Fibroblast of lung (primary cell): Measurements from ENCODE around the gene PCMTD2. TPM values are rescaled to one million over a fixed set of nuclear protein-coding genes. Genes with fewer than 3 reads are reported as not detected.

Experiments used
- DNase-seq, 2 donors: peaks; one replicate each; pipeline versions ENCODE4 v3.0.0 to v3.0.0-alpha.2; 2010; ENCODE audit warnings: low read depth in 2 of 2
- H2AFZ ChIP-seq: 2 replicates; pipeline ENCODE4 v1.5.1; 2012; ENCODE audit warnings: low read length, control low read depth, inconsistent platforms
- H3K27ac ChIP-seq: 2 replicates; pipeline ENCODE4 v1.5.1; 2011; ENCODE audit warnings: low read length, control low read depth; ENCODE audit not compliant: insufficient read depth
- H3K27me3 ChIP-seq: 2 replicates; pipeline ENCODE4 v1.5.1; 2011; ENCODE audit warnings: mild to moderate bottlenecking, low read length; ENCODE audit not compliant: control insufficient read depth, insufficient read depth
- H3K36me3 ChIP-seq: 2 replicates; pipeline ENCODE4 v1.5.1; 2011; ENCODE audit warnings: low read length; ENCODE audit not compliant: control insufficient read depth, insufficient read depth
- H3K4me1 ChIP-seq: 2 replicates; pipeline ENCODE4 v1.5.1; 2011; ENCODE audit warnings: low read length; ENCODE audit not compliant: control insufficient read depth, insufficient read depth; ENCODE audit errors: extremely low read depth
- H3K4me2 ChIP-seq: 2 replicates; pipeline ENCODE4 v1.5.1; 2011; ENCODE audit warnings: low read length, control low read depth; ENCODE audit not compliant: insufficient read depth; ENCODE audit errors: extremely low read depth
- H3K4me3 ChIP-seq, 4 experiments: fragments of 200-600 bp in 1 of 4; sonication (generic) in 1 of 4; replicated peaks in 1 of 4; 2 replicates each; pipeline ENCODE4 v1.5.1; 2011 to 2016; ENCODE audit warnings: low read length in 4 of 4, low read depth in 3 of 4, mild to moderate bottlenecking in 3 of 4, control low read depth in 2 of 4, inconsistent platforms in 1 of 4, mixed read lengths in 1 of 4; ENCODE audit not compliant: insufficient read depth in 1 of 4; ENCODE audit errors: control extremely low read depth in 1 of 4
- H3K79me2 ChIP-seq: 2 replicates; pipeline ENCODE4 v1.5.1; 2012; ENCODE audit warnings: mild to moderate bottlenecking, low read length, inconsistent platforms; ENCODE audit not compliant: control insufficient read depth, insufficient read depth
- H3K9ac ChIP-seq: 2 replicates; pipeline ENCODE4 v1.5.1; 2011; ENCODE audit warnings: mild to moderate bottlenecking, low read length, control low read depth; ENCODE audit not compliant: insufficient read depth
- H3K9me3 ChIP-seq: 2 replicates; pipeline ENCODE4 v1.5.1; 2012; ENCODE audit warnings: low read depth, low read length; ENCODE audit not compliant: control insufficient read depth, insufficient read depth
- H4K20me1 ChIP-seq: 2 replicates; pipeline ENCODE4 v1.5.1; 2011; ENCODE audit warnings: low read length; ENCODE audit not compliant: control insufficient read depth, insufficient read depth; ENCODE audit errors: extremely low read depth
- EZH2 ChIP-seq: IDR thresholded peaks from 2 replicates; pipeline ENCODE4 v1.5.1; 2012; ENCODE audit warnings: low read length, control low read depth, mild to moderate bottlenecking; ENCODE audit errors: missing control alignments
- polyA plus RNA-seq, 2 donors: library from polyadenylated mRNA; depleted of rRNA in 1 of 2; stranded (reverse) in 1 of 2; unstranded in 1 of 2; fragments of >200 nt; gene quantifications; 2 replicates each; pipeline ENCODE4 v1.2.1, GENCODE V29; 2011 to 2012; ENCODE audit warnings: missing spikeins in 1 of 2
- total RNA-seq: library from RNA; depleted of rRNA; stranded (reverse); fragments of >200 nt; gene quantifications from 2 replicates; pipeline ENCODE4 v1.2.1, GENCODE V29; 2014
- TF ChIP-seq, protein P1 (sequence below), 2 donors: IDR thresholded peaks in 1 of 2; conservative IDR thresholded peaks in 1 of 2; 1 replicate in 1 of 2; 2 replicates in 1 of 2; pipeline ENCODE4 v1.5.1; 2011 to 2012; ENCODE audit warnings: low read length in 2 of 2, control low read depth in 1 of 2, inconsistent platforms in 1 of 2, low read depth in 1 of 2, mild to moderate bottlenecking in 1 of 2

The PCMTD2 gene
- total and polyA plus RNA-seq, 2 donors (not counting 1 experiment from before 2014, with no cell fraction given) = 39.5 to 42.9 TPM

DNA sequence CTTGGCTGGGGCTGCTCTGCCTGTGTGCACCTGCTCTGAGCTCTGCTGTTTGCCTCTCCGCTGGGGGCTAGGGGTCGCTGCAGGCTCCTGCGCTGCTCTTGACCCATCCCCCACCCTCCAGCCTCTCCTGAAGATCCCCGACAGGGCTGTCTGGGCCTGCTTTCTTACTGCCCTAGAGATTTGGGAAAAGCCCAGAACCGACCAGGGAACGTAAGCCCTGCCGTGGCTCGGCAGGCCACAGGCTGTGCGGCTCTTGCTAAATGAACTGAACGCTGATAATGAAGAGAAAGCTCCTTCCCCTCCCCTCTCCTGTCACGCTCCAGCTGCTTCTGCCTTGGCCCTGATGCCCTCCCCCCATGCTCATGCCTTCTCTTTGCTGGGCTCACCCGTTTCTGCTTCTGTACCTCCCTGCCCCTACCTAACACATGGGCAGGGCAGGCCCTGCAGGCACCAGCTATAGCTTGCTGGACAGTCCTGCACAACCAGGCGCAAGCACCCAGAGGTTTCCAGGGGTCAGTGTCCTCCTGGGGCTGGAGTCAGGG, 32.0 kb upstream of the PCMTD2 start:
- no peak overlapping the region for H2AFZ ChIP-seq
- peaks cover 9% of the 10 kb centered on the region for H3K4me1 ChIP-seq
- no peak overlapping the region for H3K4me3 ChIP-seq
- no peaks in the 10 kb centered on the region for H4K20me1 ChIP-seq
- H3K9ac ChIP-seq = peak overlapping the region; percentile 11
- DNase-seq = peak; percentile 31 to 44
- no peak for TF ChIP-seq EZH2
- TF ChIP-seq, protein P1, sequence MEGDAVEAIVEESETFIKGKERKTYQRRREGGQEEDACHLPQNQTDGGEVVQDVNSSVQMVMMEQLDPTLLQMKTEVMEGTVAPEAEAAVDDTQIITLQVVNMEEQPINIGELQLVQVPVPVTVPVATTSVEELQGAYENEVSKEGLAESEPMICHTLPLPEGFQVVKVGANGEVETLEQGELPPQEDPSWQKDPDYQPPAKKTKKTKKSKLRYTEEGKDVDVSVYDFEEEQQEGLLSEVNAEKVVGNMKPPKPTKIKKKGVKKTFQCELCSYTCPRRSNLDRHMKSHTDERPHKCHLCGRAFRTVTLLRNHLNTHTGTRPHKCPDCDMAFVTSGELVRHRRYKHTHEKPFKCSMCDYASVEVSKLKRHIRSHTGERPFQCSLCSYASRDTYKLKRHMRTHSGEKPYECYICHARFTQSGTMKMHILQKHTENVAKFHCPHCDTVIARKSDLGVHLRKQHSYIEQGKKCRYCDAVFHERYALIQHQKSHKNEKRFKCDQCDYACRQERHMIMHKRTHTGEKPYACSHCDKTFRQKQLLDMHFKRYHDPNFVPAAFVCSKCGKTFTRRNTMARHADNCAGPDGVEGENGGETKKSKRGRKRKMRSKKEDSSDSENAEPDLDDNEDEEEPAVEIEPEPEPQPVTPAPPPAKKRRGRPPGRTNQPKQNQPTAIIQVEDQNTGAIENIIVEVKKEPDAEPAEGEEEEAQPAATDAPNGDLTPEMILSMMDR (conservative IDR thresholded peaks at IDR 0.05 in 1 of 2, IDR thresholded peaks at IDR 0.05 in 1 of 2; ENCODE audit: low read depth in 1 of 2, low read length in 2 of 2) = peak; percentile 21 to 43
- H3K9me3 ChIP-seq = no peaks in the 10 kb centered on the region
- H3K27me3 ChIP-seq = peaks cover 13% of the 10 kb centered on the region
- no peaks in the 10 kb centered on the region for H3K79me2 ChIP-seq
- no peaks in the 10 kb centered on the region for H3K36me3 ChIP-seq
- peak overlapping the region; percentile 4 for H3K4me2 ChIP-seq
- H3K27ac ChIP-seq = peak overlapping the region; percentile 62

- Histone ChIP-seq H3K4me3 (no peak overlapping the region), H3K4me2 (peak overlapping the region; percentile 18), H3K9ac (no peak overlapping the region), H2AFZ (no peak overlapping the region), H3K36me3 (no peaks in the 10 kb centered on the region), H3K27me3 (peaks cover 4% of the 10 kb centered on the region), H3K79me2 (no peaks in the 10 kb centered on the region), H3K27ac (peak overlapping the region; percentile 62), H3K9me3 (no peaks in the 10 kb centered on the region), H3K4me1 (peaks cover 9% of the 10 kb centered on the region), H4K20me1 (no peaks in the 10 kb centered on the region)
- TF ChIP-seq, protein P1 (conservative IDR thresholded peaks at IDR 0.05 in 1 of 2, IDR thresholded peaks at IDR 0.05 in 1 of 2; ENCODE audit: low read depth in 1 of 2, low read length in 2 of 2) = peak; percentile 3 to 15
- no peak for TF ChIP-seq EZH2
- peak; percentile 86 to 98 for DNase-seq
Measured at GRCh38 chr20:64224351-64225170, 31.0 kb upstream of the PCMTD2 start.

DNA sequence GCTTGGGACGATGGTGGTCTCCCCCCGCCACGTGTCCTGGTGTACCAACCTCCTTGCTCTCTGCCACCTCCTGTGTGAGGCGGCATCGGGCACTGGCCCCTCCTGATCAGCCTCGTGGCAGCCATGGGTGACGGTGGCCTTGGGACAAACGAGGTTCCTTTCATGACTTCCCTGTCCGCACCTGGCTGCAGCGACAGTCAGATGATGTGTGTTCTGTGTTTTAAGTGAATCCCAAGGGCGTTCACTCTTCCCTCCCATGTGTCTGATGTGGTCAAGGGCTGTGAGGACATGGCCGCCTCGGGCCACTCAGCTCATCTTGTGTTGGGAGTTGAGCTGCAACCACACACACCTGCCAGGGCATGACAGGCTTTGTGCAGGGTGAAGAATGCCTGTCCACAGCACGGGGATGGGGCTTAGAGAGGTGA, 30.4 kb upstream of the PCMTD2 start:
- Histone ChIP-seq H3K36me3 (no peaks in the 10 kb centered on the region), H3K9ac (no peak overlapping the region), H3K4me3 (no peak overlapping the region), H3K9me3 (no peaks in the 10 kb centered on the region), H4K20me1 (no peaks in the 10 kb centered on the region), H3K4me2 (no peak overlapping the region), H3K27ac (peak overlapping the region; percentile 23), H3K27me3 (no peaks in the 10 kb centered on the region), H3K4me1 (peaks cover 9% of the 10 kb centered on the region), H3K79me2 (no peaks in the 10 kb centered on the region), H2AFZ (no peak overlapping the region)
- TF ChIP-seq EZH2 = no peak
- TF ChIP-seq, protein P1 (conservative IDR thresholded peaks at IDR 0.05 in 1 of 2, IDR thresholded peaks at IDR 0.05 in 1 of 2; ENCODE audit: low read depth in 1 of 2, low read length in 2 of 2) = no peak
- DNase-seq = no peak
